Prostate gland (tissue), 2 donors: ENCODE results near the gene EMP1. TPM values are rescaled to one million over a fixed set of nuclear protein-coding genes. Genes with fewer than 3 reads are reported as not detected.

Experiments used
- DNase-seq: peaks from one replicate; pipeline ENCODE4 v3.0.0-alpha.2; 2019; ENCODE audit warnings: low spot score
- H3K27ac ChIP-seq, 2 donors: fragments of 200-600 bp; sonication (generic); 2 replicates each; pipeline ENCODE4 v1.5.1; 2017 to 2019
- H3K27me3 ChIP-seq: fragments of 200-600 bp; sonication (generic); replicated peaks from 2 replicates; pipeline ENCODE4 v1.5.1; 2019; ENCODE audit not compliant: insufficient read depth
- H3K36me3 ChIP-seq, 2 donors: fragments of 200-600 bp; sonication (generic); 1 replicate in 1 of 2; 2 replicates in 1 of 2; pipeline versions ENCODE4 v1.5.1 to v1.8.1; 2017 to 2019
- H3K4me1 ChIP-seq: fragments of 200-600 bp; sonication (generic); replicated peaks from 2 replicates; pipeline ENCODE4 v1.5.1; 2019
- H3K4me3 ChIP-seq, 2 donors: fragments of 200-600 bp; sonication (generic); 2 replicates each; pipeline ENCODE4 v1.5.1; 2017 to 2019
- H3K9me3 ChIP-seq: fragments of 200-600 bp; sonication (generic); 2 replicates; pipeline ENCODE4 v1.5.1; 2017
- POLR2A ChIP-seq: fragments of 450-650 bp; IDR thresholded peaks from one replicate; pipeline ENCODE4 v1.6.1; 2016; ENCODE audit warnings: antibody characterized with exemption, mild to moderate bottlenecking
- POLR2AphosphoS5 ChIP-seq: sonication (generic); formaldehyde crosslinking; IDR thresholded peaks from one replicate; pipeline ENCODE4 v1.6.1; 2017; ENCODE audit warnings: antibody characterized with exemption
- WGBS: methylation state at CpG from one replicate; pipeline ENCODE4 v1.1.5; 2018; 5-methylcytosine and 5-hydroxymethylcytosine counted together
- intact Hi-C: fragments of 100-400 bp; cut with DNase I; formaldehyde crosslinking; loops from one replicate; pipeline ENCODE4 v1.14.2; 2022
- total RNA-seq, 2 donors: library from RNA; depleted of rRNA; stranded (reverse); fragments of >200 nt; gene quantifications; one replicate each; pipeline ENCODE4 v1.1.0, GENCODE V29; 2016
- TF ChIP-seq, protein P1 (sequence below), 4 experiments: fragments of 200-600 bp in 2 of 4; fragments of 450-650 bp in 2 of 4; sonication (generic) in 2 of 4; IDR thresholded peaks; 1 replicate in 3 of 4; 2 replicates in 1 of 4; pipeline ENCODE4 v1.5.1; 2016 to 2019; ENCODE audit warnings: antibody characterized with exemption in 4 of 4, mild to moderate bottlenecking in 2 of 4, moderate library complexity in 2 of 4

EMP1 gene
- total RNA-seq, 2 donors from 2014 or later: 38.9 to 71.6 TPM

DNA sequence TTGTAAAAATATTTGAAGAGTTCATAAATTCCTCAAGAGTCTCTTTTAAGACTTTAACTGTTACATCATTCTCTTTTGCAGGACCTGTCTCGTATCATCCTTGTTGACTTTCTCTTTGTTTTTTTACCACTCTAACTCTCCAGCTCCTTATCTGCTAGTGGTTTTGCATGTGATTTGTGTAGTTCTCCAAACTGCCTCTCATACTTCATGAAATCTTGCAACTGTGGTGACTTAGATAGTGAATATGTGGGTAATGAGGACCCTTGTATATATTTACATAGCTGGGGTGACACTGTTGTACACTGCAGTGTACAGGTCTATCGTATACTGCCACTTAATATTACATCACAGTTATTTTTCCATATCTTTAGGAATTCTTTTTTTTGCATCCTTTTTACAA lies 40.2 kb upstream of the EMP1 start:
- Histone ChIP-seq H3K27ac (no peak overlapping the region), H3K4me1 (no peaks in the 10 kb centered on the region), H3K27me3 (no peaks in the 10 kb centered on the region), H3K36me3 (no peaks in the 10 kb centered on the region), H3K9me3 (no peaks in the 10 kb centered on the region), H3K4me3 (no peak overlapping the region)
- intact Hi-C loops: no loop called here
- TF ChIP-seq, protein P1, sequence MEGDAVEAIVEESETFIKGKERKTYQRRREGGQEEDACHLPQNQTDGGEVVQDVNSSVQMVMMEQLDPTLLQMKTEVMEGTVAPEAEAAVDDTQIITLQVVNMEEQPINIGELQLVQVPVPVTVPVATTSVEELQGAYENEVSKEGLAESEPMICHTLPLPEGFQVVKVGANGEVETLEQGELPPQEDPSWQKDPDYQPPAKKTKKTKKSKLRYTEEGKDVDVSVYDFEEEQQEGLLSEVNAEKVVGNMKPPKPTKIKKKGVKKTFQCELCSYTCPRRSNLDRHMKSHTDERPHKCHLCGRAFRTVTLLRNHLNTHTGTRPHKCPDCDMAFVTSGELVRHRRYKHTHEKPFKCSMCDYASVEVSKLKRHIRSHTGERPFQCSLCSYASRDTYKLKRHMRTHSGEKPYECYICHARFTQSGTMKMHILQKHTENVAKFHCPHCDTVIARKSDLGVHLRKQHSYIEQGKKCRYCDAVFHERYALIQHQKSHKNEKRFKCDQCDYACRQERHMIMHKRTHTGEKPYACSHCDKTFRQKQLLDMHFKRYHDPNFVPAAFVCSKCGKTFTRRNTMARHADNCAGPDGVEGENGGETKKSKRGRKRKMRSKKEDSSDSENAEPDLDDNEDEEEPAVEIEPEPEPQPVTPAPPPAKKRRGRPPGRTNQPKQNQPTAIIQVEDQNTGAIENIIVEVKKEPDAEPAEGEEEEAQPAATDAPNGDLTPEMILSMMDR (IDR thresholded peaks at IDR 0.05): no peak
- no peak for TF ChIP-seq POLR2A
- TF ChIP-seq POLR2AphosphoS5: no peak
- 60% methylated on average over 2 of the region's 2 CpGs for WGBS
- DNase-seq: no peak

GRCh38 chr12:13161172-13161571 lies 35.4 kb upstream of the EMP1 start:
- no peak for DNase-seq
- Histone ChIP-seq H3K4me1 (no peaks in the 10 kb centered on the region), H3K9me3 (no peaks in the 10 kb centered on the region), H3K36me3 (no peaks in the 10 kb centered on the region), H3K27me3 (no peaks in the 10 kb centered on the region), H3K27ac (no peak overlapping the region), H3K4me3 (no peak overlapping the region)
- TF ChIP-seq POLR2AphosphoS5 (no peak), POLR2A (no peak)
- TF ChIP-seq, protein P1 (IDR thresholded peaks at IDR 0.05): no peak
- WGBS: 82% methylated on average over 3 of the region's 3 CpGs
- intact Hi-C loops: no loop called here

GRCh38 chr12:13162904-13163303 lies 33.6 kb upstream of the EMP1 start:
- TF ChIP-seq, protein P1 (IDR thresholded peaks at IDR 0.05): no peak
- no peak for TF ChIP-seq POLR2A
- TF ChIP-seq POLR2AphosphoS5: no peak
- Histone ChIP-seq H3K9me3 (no peaks in the 10 kb centered on the region), H3K27ac (no peak overlapping the region), H3K4me1 (no peaks in the 10 kb centered on the region), H3K27me3 (no peaks in the 10 kb centered on the region), H3K4me3 (no peak overlapping the region), H3K36me3 (no peaks in the 10 kb centered on the region)
- DNase-seq: no peak
- intact Hi-C loops: no loop called here
- 95% methylated on average over 4 of the region's 4 CpGs for WGBS

- Histone ChIP-seq H3K36me3 (no peaks in the 10 kb centered on the region), H3K27me3 (no peaks in the 10 kb centered on the region), H3K4me3 (no peak overlapping the region), H3K4me1 (no peaks in the 10 kb centered on the region), H3K9me3 (no peaks in the 10 kb centered on the region), H3K27ac (no peak overlapping the region)
- TF ChIP-seq, protein P1 (IDR thresholded peaks at IDR 0.05): no peak
- TF ChIP-seq POLR2AphosphoS5 (no peak), POLR2A (no peak)
- intact Hi-C loops: no loop called here
- no peak for DNase-seq
- WGBS: 94% methylated on average over 8 of the region's 8 CpGs
Measured at GRCh38 chr12:13163868-13164635, 32.5 kb upstream of the EMP1 start.

GRCh38 chr12:13164921-13165616 lies 31.5 kb upstream of the EMP1 start:
- no peaks in the 10 kb centered on the region for H3K36me3 ChIP-seq
- H3K4me1 ChIP-seq: no peaks in the 10 kb centered on the region
- H3K27me3 ChIP-seq: no peaks in the 10 kb centered on the region
- no peak overlapping the region for H3K4me3 ChIP-seq
- H3K9me3 ChIP-seq: no peaks in the 10 kb centered on the region
- intact Hi-C loops: no loop called here
- TF ChIP-seq, protein P1 (IDR thresholded peaks at IDR 0.05): no peak
- TF ChIP-seq POLR2AphosphoS5 (no peak), POLR2A (no peak)
- DNase-seq: no peak
- 73% methylated on average over 5 of the region's 5 CpGs for WGBS
- no peak overlapping the region for H3K27ac ChIP-seq
